GM10248 (cell line): ENCODE data around the gene GALNT2.

Source experiments
- CTCF ChIA-PET: fragments of 300-600 bp; sonication (Branson Sonifier 250); formaldehyde crosslinking; extraction: SDS; loops from one replicate; lab custom pipeline; 2021; ENCODE audit warnings: antibody characterized with exemption; lab: Yijun Ruan, JAX
- POLR2A ChIA-PET: fragments of 350-650 bp; sonication (Branson Sonifier 250); formaldehyde crosslinking; extraction: SDS; loops from one replicate; lab custom pipeline; 2020; ENCODE audit warnings: antibody characterized with exemption; lab: Yijun Ruan, JAX
- DNase-seq: peaks from one replicate; pipeline ENCODE4 v3.0.0; 2012; ENCODE audit errors: extremely low spot score
- CTCF ChIP-seq: IDR thresholded peaks from 2 replicates; pipeline ENCODE4 v1.5.1; 2012; ENCODE audit warnings: mild to moderate bottlenecking, low read depth; ENCODE audit errors: extremely low read depth, missing control alignments, control extremely low read depth

Gene GALNT2

GRCh38 chr1:230125640-230126528, 58.8 kb downstream of the GALNT2 start:
- POLR2A ChIA-PET: no interaction called here
- CTCF ChIA-PET: interaction anchor here (1.0 to 7.5 kb wide), 3 partner anchors 17 to 95 kb away, joined by 3 to 138 read pairs (median 3); no protein-coding TSS in a partner anchor
- DNase-seq: no peak
- TF ChIP-seq CTCF: no peak

GRCh38 chr1:230126529-230127104, 59.6 kb downstream of the GALNT2 start:
- no peak for TF ChIP-seq CTCF
- no peak for DNase-seq
- POLR2A ChIA-PET: no interaction called here
- CTCF ChIA-PET: interaction anchor here (1.0 to 7.5 kb wide), 4 partner anchors 17 to 94 kb away, joined by 3 to 138 read pairs (median 4); no protein-coding TSS in a partner anchor

GRCh38 chr1:230127105-230128054, 60.3 kb downstream of the GALNT2 start:
- DNase-seq: no peak
- CTCF ChIA-PET: interaction anchor here (1.0 to 1.4 kb wide), 2 partner anchors 17 kb away, joined by 3 to 6 read pairs; no protein-coding TSS in a partner anchor
- no peak for TF ChIP-seq CTCF
- POLR2A ChIA-PET: no interaction called here

GRCh38 chr1:230128569-230129285, 61.7 kb downstream of the GALNT2 start:
- TF ChIP-seq CTCF: no peak
- ChIA-PET POLR2A (interaction anchor here (1.1 kb wide), 1 partner anchor 9 kb away, joined by 3 read pairs; no protein-coding TSS in a partner anchor), CTCF (interaction anchor here (0.9 to 1.4 kb wide), 3 partner anchors 8 to 16 kb away, joined by 3 read pairs; no protein-coding TSS in a partner anchor)
- DNase-seq: no peak

GRCh38 chr1:230129341-230129740, 62.3 kb downstream of the GALNT2 start:
- no peak for DNase-seq
- POLR2A ChIA-PET: no interaction called here
- no peak for TF ChIP-seq CTCF
- CTCF ChIA-PET: interaction anchor here (0.9 to 1.7 kb wide), 4 partner anchors 9 to 19 kb away, joined by 3 to 5 read pairs (median 3); no protein-coding TSS in a partner anchor
